ENCODE measurements around the gene PRXL2A.

PRXL2A gene

GRCh38 chr10:80411267-80411668 is 2.9 kb downstream of the PRXL2A start (continued):
- TF ChIP-seq POU6F1 (CRISPR knock-in tag; IDR thresholded peaks at IDR 0.05; ENCODE audit: borderline replicate concordance, low read depth) (no peak), ZFP30 (CRISPR knock-in tag; IDR thresholded peaks at IDR 0.05) (no peak), PPARA (CRISPR knock-in tag; IDR thresholded peaks at IDR 0.05; ENCODE audit: borderline replicate concordance) (no peak), ZNF70 (CRISPR knock-in tag; IDR thresholded peaks at IDR 0.05) (no peak), CSDC2 (CRISPR knock-in tag; IDR thresholded peaks at IDR 0.05) (no peak), TCF4 (CRISPR knock-in tag; IDR thresholded peaks at IDR 0.05; ENCODE audit: borderline replicate concordance) (no peak), ZNF565 (CRISPR knock-in tag; conservative IDR thresholded peaks at IDR 0.05; ENCODE audit: low read depth) (no peak)

GRCh38 chr10:80411681-80412220 is 3.4 kb downstream of the PRXL2A start:
- ATAC-seq = no peak
- TF ChIP-seq SNAI2 (CRISPR knock-in tag; IDR thresholded peaks at IDR 0.05) (no peak), CSRNP3 (CRISPR knock-in tag; IDR thresholded peaks at IDR 0.05) (no peak), OSR1 (CRISPR knock-in tag; IDR thresholded peaks at IDR 0.05) (no peak), ZFP3 (CRISPR knock-in tag; IDR thresholded peaks at IDR 0.05) (no peak), PPARA (CRISPR knock-in tag; IDR thresholded peaks at IDR 0.05; ENCODE audit: borderline replicate concordance) (no peak), RARB (CRISPR knock-in tag; IDR thresholded peaks at IDR 0.05) (no peak), ESRRG (CRISPR knock-in tag; IDR thresholded peaks at IDR 0.05) (no peak), TSHZ2 (CRISPR knock-in tag; IDR thresholded peaks at IDR 0.05) (no peak), ZNF70 (CRISPR knock-in tag; IDR thresholded peaks at IDR 0.05) (no peak), ZC3H10 (CRISPR knock-in tag; IDR thresholded peaks at IDR 0.05) (no peak), ISL1 (CRISPR knock-in tag; IDR thresholded peaks at IDR 0.05) (no peak)
- TF ChIP-seq, protein P1, sequence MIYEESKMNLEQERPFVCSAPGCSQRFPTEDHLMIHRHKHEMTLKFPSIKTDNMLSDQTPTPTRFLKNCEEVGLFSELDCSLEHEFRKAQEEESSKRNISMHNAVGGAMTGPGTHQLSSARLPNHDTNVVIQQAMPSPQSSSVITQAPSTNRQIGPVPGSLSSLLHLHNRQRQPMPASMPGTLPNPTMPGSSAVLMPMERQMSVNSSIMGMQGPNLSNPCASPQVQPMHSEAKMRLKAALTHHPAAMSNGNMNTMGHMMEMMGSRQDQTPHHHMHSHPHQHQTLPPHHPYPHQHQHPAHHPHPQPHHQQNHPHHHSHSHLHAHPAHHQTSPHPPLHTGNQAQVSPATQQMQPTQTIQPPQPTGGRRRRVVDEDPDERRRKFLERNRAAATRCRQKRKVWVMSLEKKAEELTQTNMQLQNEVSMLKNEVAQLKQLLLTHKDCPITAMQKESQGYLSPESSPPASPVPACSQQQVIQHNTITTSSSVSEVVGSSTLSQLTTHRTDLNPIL (CRISPR knock-in tag; IDR thresholded peaks at IDR 0.05; ENCODE audit: low read depth) = no peak

- no peak for TF ChIP-seq POU6F1 (CRISPR knock-in tag; IDR thresholded peaks at IDR 0.05; ENCODE audit: borderline replicate concordance, low read depth)
- TF ChIP-seq ZNF70 (CRISPR knock-in tag; IDR thresholded peaks at IDR 0.05) = no peak
- TF ChIP-seq CSRNP3 (CRISPR knock-in tag; IDR thresholded peaks at IDR 0.05) = no peak
- TF ChIP-seq SNAI2 (CRISPR knock-in tag; IDR thresholded peaks at IDR 0.05) = no peak
- TF ChIP-seq, protein P2, sequence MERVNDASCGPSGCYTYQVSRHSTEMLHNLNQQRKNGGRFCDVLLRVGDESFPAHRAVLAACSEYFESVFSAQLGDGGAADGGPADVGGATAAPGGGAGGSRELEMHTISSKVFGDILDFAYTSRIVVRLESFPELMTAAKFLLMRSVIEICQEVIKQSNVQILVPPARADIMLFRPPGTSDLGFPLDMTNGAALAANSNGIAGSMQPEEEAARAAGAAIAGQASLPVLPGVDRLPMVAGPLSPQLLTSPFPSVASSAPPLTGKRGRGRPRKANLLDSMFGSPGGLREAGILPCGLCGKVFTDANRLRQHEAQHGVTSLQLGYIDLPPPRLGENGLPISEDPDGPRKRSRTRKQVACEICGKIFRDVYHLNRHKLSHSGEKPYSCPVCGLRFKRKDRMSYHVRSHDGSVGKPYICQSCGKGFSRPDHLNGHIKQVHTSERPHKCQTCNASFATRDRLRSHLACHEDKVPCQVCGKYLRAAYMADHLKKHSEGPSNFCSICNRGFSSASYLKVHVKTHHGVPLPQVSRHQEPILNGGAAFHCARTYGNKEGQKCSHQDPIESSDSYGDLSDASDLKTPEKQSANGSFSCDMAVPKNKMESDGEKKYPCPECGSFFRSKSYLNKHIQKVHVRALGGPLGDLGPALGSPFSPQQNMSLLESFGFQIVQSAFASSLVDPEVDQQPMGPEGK (CRISPR knock-in tag; IDR thresholded peaks at IDR 0.05; ENCODE audit: borderline replicate concordance) = no peak
- no peak for TF ChIP-seq TCF4 (CRISPR knock-in tag; IDR thresholded peaks at IDR 0.05; ENCODE audit: borderline replicate concordance)
- TF ChIP-seq RARB (CRISPR knock-in tag; IDR thresholded peaks at IDR 0.05) = no peak
- no peak for TF ChIP-seq ZC3H10 (CRISPR knock-in tag; IDR thresholded peaks at IDR 0.05)
- TF ChIP-seq CSDC2 (CRISPR knock-in tag; IDR thresholded peaks at IDR 0.05) = no peak
- TF ChIP-seq PPARA (CRISPR knock-in tag; IDR thresholded peaks at IDR 0.05; ENCODE audit: borderline replicate concordance) = no peak
- no peak for TF ChIP-seq ARNTL (CRISPR knock-in tag; IDR thresholded peaks at IDR 0.05; ENCODE audit: borderline replicate concordance, low read depth)
- no peak for TF ChIP-seq ZNF8 (CRISPR knock-in tag; IDR thresholded peaks at IDR 0.05)
- TF ChIP-seq ZFP3 (CRISPR knock-in tag; IDR thresholded peaks at IDR 0.05) = no peak
- TF ChIP-seq OSR1 (CRISPR knock-in tag; IDR thresholded peaks at IDR 0.05) = no peak
- no peak for ATAC-seq
Measured at GRCh38 chr10:80412486-80412885, 4.1 kb downstream of the PRXL2A start.
